Panc1 (cell line): ENCODE results near the gene IRF6. TPM values are rescaled to one million over a fixed set of nuclear protein-coding genes. Genes with fewer than 3 reads are reported as not detected.

Experiments used
- ATAC-seq: fragments of 200-7000 bp; cut with Tn5 transposase; 2 replicates; pipeline ENCODE4 v1.9.1; 2020; ENCODE audit warnings: mild to moderate bottlenecking, moderate library complexity
- BruUV-seq: library from RNA; stranded (reverse); fragments of 400-500 nt; replicated peaks from 2 replicates; lab custom pipeline; 2021; lab: Mats Ljungman, UMichigan
- CTCF ChIA-PET: fragments of 300-600 bp; sonication (Branson Sonifier 250); formaldehyde crosslinking; loops from one replicate; lab custom pipeline; 2022; ENCODE audit warnings: antibody characterized with exemption; lab: Charles Lee
- POLR2A ChIA-PET: fragments of 300-600 bp; sonication (Branson Sonifier 250); formaldehyde crosslinking; loops from one replicate; lab custom pipeline; 2022; ENCODE audit warnings: antibody characterized with exemption; lab: Charles Lee
- DNase-seq: peaks from one replicate; pipeline ENCODE4 v3.0.0-alpha.2; 2010; ENCODE audit warnings: low read depth, low spot score
- H3K27ac ChIP-seq: 2 replicates; pipeline ENCODE4 v1.5.1; 2011; ENCODE audit warnings: mild to moderate bottlenecking, low read length, inconsistent platforms
- H3K27me3 ChIP-seq: fragments of 200-500 bp; sonication (Bioruptor generic); 2 replicates; pipeline ENCODE4 v1.6.0; 2014; ENCODE audit warnings: low read length, inconsistent platforms; ENCODE audit not compliant: control insufficient read depth, insufficient read depth
- H3K36me3 ChIP-seq: fragments of 200-500 bp; sonication (Bioruptor generic); 2 replicates; pipeline ENCODE4 v1.5.1; 2014; ENCODE audit warnings: inconsistent platforms, mild to moderate bottlenecking, low read length, moderate library complexity; ENCODE audit not compliant: control insufficient read depth, insufficient read depth
- H3K4me1 ChIP-seq: 2 replicates; pipeline ENCODE4 v1.5.1; 2011; ENCODE audit warnings: inconsistent platforms, mild to moderate bottlenecking, low read length, moderate library complexity; ENCODE audit not compliant: control insufficient read depth, insufficient read depth
- H3K4me3 ChIP-seq, 2 experiments: 2 replicates each; pipeline ENCODE4 v1.5.1; 2011 to 2012; ENCODE audit warnings: low read depth in 2 of 2, low read length in 2 of 2, mild to moderate bottlenecking in 2 of 2, inconsistent platforms in 1 of 2, moderate library complexity in 1 of 2
- H3K9me3 ChIP-seq: fragments of 200-500 bp; sonication (Bioruptor generic); 2 replicates; pipeline ENCODE4 v1.5.1; 2014; ENCODE audit warnings: low read depth, mild to moderate bottlenecking, inconsistent platforms, low read length, moderate library complexity; ENCODE audit not compliant: control insufficient read depth, insufficient read depth
- POLR2AphosphoS5 ChIP-seq: IDR thresholded peaks from 2 replicates; pipeline ENCODE4 v1.6.1; 2012; ENCODE audit warnings: mild to moderate bottlenecking, low read depth, low read length, moderate library complexity
- REST ChIP-seq, 2 experiments: IDR thresholded peaks; 2 replicates each; pipeline ENCODE4 v1.6.1; 2011 to 2012; ENCODE audit warnings: low read depth in 2 of 2, control low read depth in 1 of 2, low read length in 1 of 2, mild to moderate bottlenecking in 1 of 2, moderate library complexity in 1 of 2; ENCODE audit not compliant: insufficient read depth in 1 of 2
- SIN3A ChIP-seq: IDR thresholded peaks from 2 replicates; pipeline ENCODE4 v1.6.1; 2012; ENCODE audit warnings: low read depth, mild to moderate bottlenecking, low read length, moderate library complexity, borderline replicate concordance; ENCODE audit not compliant: insufficient read depth
- TCF7L2 ChIP-seq: IDR thresholded peaks from 2 replicates; pipeline ENCODE4 v1.6.1; 2011; ENCODE audit warnings: mild to moderate bottlenecking, low read depth, low read length, inconsistent platforms
- in situ Hi-C: cut with HindIII; loops from 2 replicates; pipeline ENCODE4 v1.10.0; 2016; ENCODE audit warnings: low sequenced_read_pairs, low pct_unique_long_range_greater_than_20kb
- intact Hi-C: fragments of 100-400 bp; cut with micrococcal nuclease; formaldehyde crosslinking; loops from one replicate; pipeline ENCODE4 v1.10.0; 2022; ENCODE audit not compliant: unreplicated experiment
- total RNA-seq: library from RNA; stranded (reverse); gene quantifications from one replicate; pipeline ENCODE4 v1.2.1, GENCODE V29; 2021; ENCODE audit not compliant: unreplicated experiment
- TF ChIP-seq, protein P1 (sequence below): fragments of 450-650 bp; IDR thresholded peaks from 2 replicates; pipeline ENCODE4 v1.5.1; 2017; ENCODE audit warnings: mild to moderate bottlenecking

Gene IRF6
- total RNA-seq, 1 experiment from 2014 or later: 0.64 TPM

DNA sequence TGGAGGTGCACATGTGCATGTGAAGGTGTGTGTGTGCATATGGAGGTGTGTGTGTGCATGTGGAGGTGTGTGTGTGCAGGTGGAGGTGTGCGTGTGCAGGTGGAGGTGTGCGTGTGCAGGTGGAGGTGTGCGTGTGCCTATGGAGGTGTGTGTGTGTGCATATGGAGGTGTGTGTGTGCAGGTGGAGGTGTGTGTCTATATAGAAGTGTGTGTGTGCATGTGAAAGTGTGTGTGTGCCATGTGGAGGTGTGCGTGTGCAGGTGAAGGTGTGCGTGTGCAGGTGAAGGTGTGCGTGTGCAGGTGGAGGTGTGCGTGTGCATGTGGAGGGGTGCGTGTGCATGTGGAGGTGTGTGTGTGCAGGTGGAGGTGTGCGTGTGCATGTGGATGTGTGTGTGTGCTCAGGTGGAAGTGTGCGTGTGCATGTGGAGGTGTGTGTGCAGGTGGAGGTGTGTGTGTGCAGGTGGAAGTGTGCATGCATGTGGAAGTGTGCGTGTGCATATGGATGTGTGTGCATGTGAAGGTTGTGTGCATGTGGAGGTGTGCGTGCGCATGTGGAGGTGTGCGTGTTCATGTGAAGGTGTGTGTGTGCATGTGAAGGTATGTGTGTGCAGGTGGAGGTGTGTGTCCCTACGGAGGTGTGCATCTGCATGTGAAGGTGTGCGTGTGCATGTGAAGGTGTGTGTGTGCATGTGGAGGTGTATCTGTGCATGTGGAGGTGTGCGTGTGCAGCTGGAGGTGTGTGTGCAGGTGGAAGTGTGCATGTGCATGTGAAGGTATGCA is 35.1 kb downstream of the IRF6 start:
- Histone ChIP-seq H3K27me3 (no peaks in the 10 kb centered on the region), H3K4me3 (no peak overlapping the region), H3K27ac (no peak overlapping the region), H3K36me3 (no peaks in the 10 kb centered on the region), H3K4me1 (no peaks in the 10 kb centered on the region), H3K9me3 (no peaks in the 10 kb centered on the region)
- ATAC-seq (no peak), DNase-seq (no peak)
- intact Hi-C loops: no loop called here
- ChIA-PET CTCF (no interaction called here), POLR2A (no interaction called here)
- in situ Hi-C loops: no loop called here
- no peak for TF ChIP-seq REST (IDR thresholded peaks at IDR 0.05; ENCODE audit: insufficient read depth in 1 of 2, low read depth in 2 of 2, low read length in 1 of 2)
- TF ChIP-seq TCF7L2: no peak
- TF ChIP-seq, protein P1, sequence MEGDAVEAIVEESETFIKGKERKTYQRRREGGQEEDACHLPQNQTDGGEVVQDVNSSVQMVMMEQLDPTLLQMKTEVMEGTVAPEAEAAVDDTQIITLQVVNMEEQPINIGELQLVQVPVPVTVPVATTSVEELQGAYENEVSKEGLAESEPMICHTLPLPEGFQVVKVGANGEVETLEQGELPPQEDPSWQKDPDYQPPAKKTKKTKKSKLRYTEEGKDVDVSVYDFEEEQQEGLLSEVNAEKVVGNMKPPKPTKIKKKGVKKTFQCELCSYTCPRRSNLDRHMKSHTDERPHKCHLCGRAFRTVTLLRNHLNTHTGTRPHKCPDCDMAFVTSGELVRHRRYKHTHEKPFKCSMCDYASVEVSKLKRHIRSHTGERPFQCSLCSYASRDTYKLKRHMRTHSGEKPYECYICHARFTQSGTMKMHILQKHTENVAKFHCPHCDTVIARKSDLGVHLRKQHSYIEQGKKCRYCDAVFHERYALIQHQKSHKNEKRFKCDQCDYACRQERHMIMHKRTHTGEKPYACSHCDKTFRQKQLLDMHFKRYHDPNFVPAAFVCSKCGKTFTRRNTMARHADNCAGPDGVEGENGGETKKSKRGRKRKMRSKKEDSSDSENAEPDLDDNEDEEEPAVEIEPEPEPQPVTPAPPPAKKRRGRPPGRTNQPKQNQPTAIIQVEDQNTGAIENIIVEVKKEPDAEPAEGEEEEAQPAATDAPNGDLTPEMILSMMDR: no peak
- TF ChIP-seq POLR2AphosphoS5: no peak
- no peak for TF ChIP-seq SIN3A
- no TSS peak for BruUV-seq

DNA sequence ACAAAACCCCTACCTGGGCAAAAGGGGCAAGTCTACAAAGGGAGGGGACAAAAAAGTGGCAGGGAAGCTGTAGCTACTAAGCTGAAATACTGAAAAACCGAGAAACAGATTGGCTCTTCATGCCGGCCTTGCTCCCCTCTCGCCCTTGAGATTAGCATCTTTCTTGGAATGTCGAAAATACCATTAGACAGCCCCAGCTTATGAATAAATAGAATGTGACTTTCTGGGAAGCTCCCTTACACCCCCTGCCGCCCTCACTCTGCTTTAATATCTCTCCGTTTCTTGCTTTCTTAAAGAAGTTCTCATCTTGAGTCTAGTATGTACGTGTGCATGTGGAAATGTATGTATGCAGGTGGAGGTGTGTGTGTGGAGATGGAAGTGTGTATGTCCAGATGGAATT is 36.0 kb downstream of the IRF6 start:
- CTCF ChIA-PET: no interaction called here

More for the DNA sequence above, 36.0 kb downstream of the IRF6 start:
- ATAC-seq: no peak
- in situ Hi-C loops (no loop called here), intact Hi-C loops (no loop called here)
- TF ChIP-seq POLR2AphosphoS5 (no peak), SIN3A (no peak)
- no peaks in the 10 kb centered on the region for H3K36me3 ChIP-seq
- no peak overlapping the region for H3K4me3 ChIP-seq
- no peaks in the 10 kb centered on the region for H3K4me1 ChIP-seq
- no peaks in the 10 kb centered on the region for H3K9me3 ChIP-seq
- no peak for DNase-seq
- no peaks in the 10 kb centered on the region for H3K27me3 ChIP-seq
- BruUV-seq: no TSS peak
- POLR2A ChIA-PET: no interaction called here
- H3K27ac ChIP-seq: no peak overlapping the region
